ENCODE measurements around the gene PIP5K1C.

The PIP5K1C gene

GRCh38 chr19:3687393-3687773, 12.9 kb downstream of the PIP5K1C start:
- no peak overlapping the region for H3K27ac ChIP-seq
- TF ChIP-seq ZFX (IDR thresholded peaks at IDR 0.05; ENCODE audit: borderline replicate concordance): no peak
- TF ChIP-seq, protein P1, sequence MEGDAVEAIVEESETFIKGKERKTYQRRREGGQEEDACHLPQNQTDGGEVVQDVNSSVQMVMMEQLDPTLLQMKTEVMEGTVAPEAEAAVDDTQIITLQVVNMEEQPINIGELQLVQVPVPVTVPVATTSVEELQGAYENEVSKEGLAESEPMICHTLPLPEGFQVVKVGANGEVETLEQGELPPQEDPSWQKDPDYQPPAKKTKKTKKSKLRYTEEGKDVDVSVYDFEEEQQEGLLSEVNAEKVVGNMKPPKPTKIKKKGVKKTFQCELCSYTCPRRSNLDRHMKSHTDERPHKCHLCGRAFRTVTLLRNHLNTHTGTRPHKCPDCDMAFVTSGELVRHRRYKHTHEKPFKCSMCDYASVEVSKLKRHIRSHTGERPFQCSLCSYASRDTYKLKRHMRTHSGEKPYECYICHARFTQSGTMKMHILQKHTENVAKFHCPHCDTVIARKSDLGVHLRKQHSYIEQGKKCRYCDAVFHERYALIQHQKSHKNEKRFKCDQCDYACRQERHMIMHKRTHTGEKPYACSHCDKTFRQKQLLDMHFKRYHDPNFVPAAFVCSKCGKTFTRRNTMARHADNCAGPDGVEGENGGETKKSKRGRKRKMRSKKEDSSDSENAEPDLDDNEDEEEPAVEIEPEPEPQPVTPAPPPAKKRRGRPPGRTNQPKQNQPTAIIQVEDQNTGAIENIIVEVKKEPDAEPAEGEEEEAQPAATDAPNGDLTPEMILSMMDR (IDR thresholded peaks at IDR 0.05): no peak

DNA sequence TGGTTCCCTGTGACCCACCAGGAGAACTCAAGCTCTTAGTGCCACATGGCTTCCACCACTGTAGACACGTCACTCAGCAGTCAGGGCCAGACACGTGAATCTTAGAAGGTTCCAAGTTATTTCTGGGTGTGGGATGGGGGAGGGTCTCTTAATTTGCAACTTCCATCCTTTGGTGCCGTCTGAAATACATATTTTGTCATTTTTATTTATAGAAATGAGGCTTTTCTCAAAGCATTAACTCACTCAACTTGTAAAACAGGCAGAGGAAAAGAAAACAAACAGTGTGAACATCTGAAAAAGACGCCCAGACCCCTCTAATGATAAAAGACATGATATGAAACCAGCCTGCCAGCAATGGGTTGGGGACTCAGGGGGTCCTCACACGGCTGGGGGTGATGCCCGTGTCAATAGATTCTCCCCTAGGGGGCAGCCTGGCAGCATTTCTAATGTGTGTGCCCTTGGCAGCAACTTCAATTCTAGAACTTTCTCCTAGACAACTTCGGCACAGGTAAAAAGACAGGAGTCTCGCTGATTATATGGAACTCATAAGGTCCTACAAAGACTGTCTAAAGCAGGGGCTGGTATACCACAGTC, 15.4 kb downstream of the PIP5K1C start:
- no peak overlapping the region for H3K27ac ChIP-seq
- no peak for TF ChIP-seq ZFX (IDR thresholded peaks at IDR 0.05; ENCODE audit: borderline replicate concordance)
- TF ChIP-seq, protein P1 (IDR thresholded peaks at IDR 0.05): no peak

- H3K27ac ChIP-seq: no peak overlapping the region
- TF ChIP-seq, protein P1 (IDR thresholded peaks at IDR 0.05): no peak
- TF ChIP-seq ZFX (IDR thresholded peaks at IDR 0.05; ENCODE audit: borderline replicate concordance): no peak
Observed at GRCh38 chr19:3684054-3684816, 16.0 kb downstream of the PIP5K1C start.

- TF ChIP-seq, protein P1 (IDR thresholded peaks at IDR 0.05): no peak
- no peak for TF ChIP-seq ZFX (IDR thresholded peaks at IDR 0.05; ENCODE audit: borderline replicate concordance)
- no peak overlapping the region for H3K27ac ChIP-seq
Observed at GRCh38 chr19:3683405-3684053, 16.7 kb downstream of the PIP5K1C start.

GRCh38 chr19:3682741-3683404, 17.4 kb downstream of the PIP5K1C start:
- TF ChIP-seq, protein P1 (IDR thresholded peaks at IDR 0.05): no peak
- TF ChIP-seq ZFX (IDR thresholded peaks at IDR 0.05; ENCODE audit: borderline replicate concordance): no peak

GRCh38 chr19:3682286-3682685, 18.0 kb downstream of the PIP5K1C start:
- TF ChIP-seq, protein P1 (IDR thresholded peaks at IDR 0.05): no peak
- TF ChIP-seq ZFX (IDR thresholded peaks at IDR 0.05; ENCODE audit: borderline replicate concordance): no peak
- no peak overlapping the region for H3K27ac ChIP-seq

More at GRCh38 chr19:3682741-3683404, 17.4 kb downstream of the PIP5K1C start:
- H3K27ac ChIP-seq: no peak overlapping the region

Measured in 22Rv1 (cell line).